ENCODE data around the gene PSME2.
A peak's percentile ranks its signal among the peaks of the same experiment; 100 is the strongest.

The PSME2 gene

GRCh38 chr14:24160850-24161804 lies 14.7 kb upstream of the PSME2 start, which contains the start of gene IRF9:
Gene IRF9 (plus strand): TSS chr14:24161265. CDS start chr14:24162145, 880 bp downstream.
- H3K4me3 ChIP-seq (replicated peaks in 1 of 2; ENCODE audit: low read depth in 2 of 2, low read length in 2 of 2): peak within 1 kb of the TSS; percentile 58 to 67
- TF ChIP-seq CTCF (IDR thresholded peaks at IDR 0.05; ENCODE audit: low read depth, low read length): peak; percentile 93
- DNase-seq (ENCODE audit: low read depth in 2 of 2): peak; percentile 96

GRCh38 chr14:24160499-24160849 lies 14.1 kb upstream of the PSME2 start:
- no peak overlapping the region for H3K4me3 ChIP-seq (replicated peaks in 1 of 2; ENCODE audit: low read depth in 2 of 2, low read length in 2 of 2)
- no peak for DNase-seq (ENCODE audit: low read depth in 2 of 2)
- TF ChIP-seq CTCF (IDR thresholded peaks at IDR 0.05; ENCODE audit: low read depth, low read length): no peak

GRCh38 chr14:24159777-24160498 lies 13.5 kb upstream of the PSME2 start:
- DNase-seq (ENCODE audit: low read depth in 2 of 2): no peak
- no peak overlapping the region for H3K4me3 ChIP-seq (replicated peaks in 1 of 2; ENCODE audit: low read depth in 2 of 2, low read length in 2 of 2)
- no peak for TF ChIP-seq CTCF (IDR thresholded peaks at IDR 0.05; ENCODE audit: low read depth, low read length)

GRCh38 chr14:24157331-24157730 lies 10.9 kb upstream of the PSME2 start:
- no peak overlapping the region for H3K4me3 ChIP-seq (replicated peaks in 1 of 2; ENCODE audit: low read depth in 2 of 2, low read length in 2 of 2)
- TF ChIP-seq CTCF (IDR thresholded peaks at IDR 0.05; ENCODE audit: low read depth, low read length): no peak
- DNase-seq (ENCODE audit: low read depth in 2 of 2): no peak

GRCh38 chr14:24156840-24157239 lies 10.4 kb upstream of the PSME2 start:
- no peak for TF ChIP-seq CTCF (IDR thresholded peaks at IDR 0.05; ENCODE audit: low read depth, low read length)
- H3K4me3 ChIP-seq (replicated peaks in 1 of 2; ENCODE audit: low read depth in 2 of 2, low read length in 2 of 2): no peak overlapping the region
- no peak for DNase-seq (ENCODE audit: low read depth in 2 of 2)

GRCh38 chr14:24155100-24155499 lies 8.7 kb upstream of the PSME2 start:
- no peak for DNase-seq (ENCODE audit: low read depth in 2 of 2)

More at GRCh38 chr14:24155100-24155499, 8.7 kb upstream of the PSME2 start:
- H3K4me3 ChIP-seq (replicated peaks in 1 of 2; ENCODE audit: low read depth in 2 of 2, low read length in 2 of 2): no peak overlapping the region
- TF ChIP-seq CTCF (IDR thresholded peaks at IDR 0.05; ENCODE audit: low read depth, low read length): no peak
